ENCODE data around the gene STK32C.
"Not testable (repeated sequence)": the region's sequence is repeated elsewhere in the genome, so short reads cannot be mapped to it uniquely, and the experiment has no call there.

STK32C gene

GRCh38 chr10:132352462-132353308 lies 44.9 kb upstream of the STK32C start:
- peak; percentile 75 for TF ChIP-seq CTCF (IDR thresholded peaks at IDR 0.05)
- not testable (repeated sequence) for H3K27ac ChIP-seq

GRCh38 chr10:132351611-132352010 lies 43.9 kb upstream of the STK32C start:
- H3K27ac ChIP-seq = no peak overlapping the region
- TF ChIP-seq ZFX (IDR thresholded peaks at IDR 0.05; ENCODE audit: borderline replicate concordance) (no peak), CTCF (IDR thresholded peaks at IDR 0.05) (no peak)

GRCh38 chr10:132350946-132351345 lies 43.2 kb upstream of the STK32C start:
- H3K27ac ChIP-seq = no peak overlapping the region
- TF ChIP-seq ZFX (IDR thresholded peaks at IDR 0.05; ENCODE audit: borderline replicate concordance) (no peak), CTCF (IDR thresholded peaks at IDR 0.05) (no peak)

GRCh38 chr10:132350391-132350790 lies 42.6 kb upstream of the STK32C start:
- H3K27ac ChIP-seq = no peak overlapping the region
- no peak for TF ChIP-seq ZFX (IDR thresholded peaks at IDR 0.05; ENCODE audit: borderline replicate concordance)
- no peak for TF ChIP-seq CTCF (IDR thresholded peaks at IDR 0.05)

GRCh38 chr10:132349766-132350165 lies 42.0 kb upstream of the STK32C start:
- TF ChIP-seq ZFX (IDR thresholded peaks at IDR 0.05; ENCODE audit: borderline replicate concordance) = no peak
- TF ChIP-seq CTCF (IDR thresholded peaks at IDR 0.05) = no peak
- H3K27ac ChIP-seq = no peak overlapping the region

GRCh38 chr10:132347931-132348267 lies 40.1 kb upstream of the STK32C start:
- no peak overlapping the region for H3K27ac ChIP-seq
- TF ChIP-seq ZFX (IDR thresholded peaks at IDR 0.05; ENCODE audit: borderline replicate concordance) (no peak), CTCF (IDR thresholded peaks at IDR 0.05) (no peak)

GRCh38 chr10:132347211-132347930 lies 39.6 kb upstream of the STK32C start:
- no peak overlapping the region for H3K27ac ChIP-seq
- TF ChIP-seq ZFX (IDR thresholded peaks at IDR 0.05; ENCODE audit: borderline replicate concordance) = no peak
- TF ChIP-seq CTCF (IDR thresholded peaks at IDR 0.05) = no peak

All from 22Rv1 (cell line).